Measurements from ENCODE around the gene CDK2.

GRCh38 chr12:56017181-56017580, 50.6 kb downstream of the CDK2 start:
- TF ChIP-seq ZNF146 (CRISPR knock-in tag; IDR thresholded peaks at IDR 0.05; ENCODE audit: unreplicated experiment), result no peak
- no peak for TF ChIP-seq ZBTB2 (IDR thresholded peaks at IDR 0.05)
- no peak for TF ChIP-seq GATA2 (CRISPR knock-in tag; IDR thresholded peaks at IDR 0.05)
- TF ChIP-seq MAZ (CRISPR knock-in tag; conservative IDR thresholded peaks at IDR 0.05 in 1 of 2, IDR thresholded peaks at IDR 0.05 in 1 of 2), result no peak
- no peak for TF ChIP-seq CTCF (IDR thresholded peaks at IDR 0.05 in 2 of 3, conservative IDR thresholded peaks at IDR 0.05 in 1 of 3; ENCODE audit: insufficient read depth in 2 of 3, low read depth in 1 of 3, low read length in 3 of 3)
- TF ChIP-seq TAF9B (IDR thresholded peaks at IDR 0.05; ENCODE audit: partially characterized antibody), result no peak
- TF ChIP-seq RCOR1 (IDR thresholded peaks at IDR 0.05; ENCODE audit: borderline replicate concordance in 1 of 2, low read depth in 2 of 2, low read length in 2 of 2), result no peak
- TF ChIP-seq ZNF609 (CRISPR knock-in tag; IDR thresholded peaks at IDR 0.05; ENCODE audit: borderline replicate concordance), result no peak
- TF ChIP-seq SAFB (IDR thresholded peaks at IDR 0.05; ENCODE audit: borderline replicate concordance, low read depth, low read length), result no peak
